Brain microvascular endothelial cell (primary cell): Measurements from ENCODE around the gene KIF3B.
"Not testable (repeated sequence)": the region's sequence is repeated elsewhere in the genome, so short reads cannot be mapped to it uniquely, and the experiment has no call there.

Source experiments
- DNase-seq: peaks from one replicate; pipeline ENCODE4 v3.0.0-alpha.2; 2020
- H3K27ac ChIP-seq: fragments of 250-450 bp; sonication (Bioruptor Pico); 2 replicates; pipeline ENCODE4 v1.5.1; 2020; ENCODE audit warnings: mild to moderate bottlenecking, moderate library complexity
- H3K27me3 ChIP-seq: fragments of 250-450 bp; sonication (Bioruptor Pico); replicated peaks from 2 replicates; pipeline ENCODE4 v1.5.1; 2020; ENCODE audit warnings: mild to moderate bottlenecking
- H3K36me3 ChIP-seq: fragments of 250-450 bp; sonication (Bioruptor Pico); replicated peaks from 2 replicates; pipeline ENCODE4 v1.5.1; 2020; ENCODE audit warnings: mild to moderate bottlenecking
- H3K4me3 ChIP-seq: 2 replicates; pipeline ENCODE4 v1.5.1; 2011; ENCODE audit warnings: low read depth, mild to moderate bottlenecking, control low read depth, low read length, moderate library complexity
- CTCF ChIP-seq: IDR thresholded peaks from 2 replicates; pipeline ENCODE4 v1.5.1; 2011; ENCODE audit warnings: low read depth, mild to moderate bottlenecking, moderate library complexity, low read length, control low read depth, inconsistent platforms; ENCODE audit errors: missing control alignments
- in situ Hi-C: cut with HindIII; loops from 2 replicates; pipeline ENCODE4 v1.10.0; 2017; ENCODE audit warnings: low sequenced_read_pairs, low pct_ligation_motif_present

KIF3B gene

GRCh38 chr20:32241807-32242206 lies 35.6 kb upstream of the KIF3B start:
- Histone ChIP-seq H3K27me3 (no peaks in the 10 kb centered on the region), H3K27ac (no peak overlapping the region), H3K36me3 (no peaks in the 10 kb centered on the region), H3K4me3 (no peak overlapping the region)
- in situ Hi-C loops = no loop called here
- no peak for DNase-seq
- no peak for TF ChIP-seq CTCF

- no peaks in the 10 kb centered on the region for H3K27me3 ChIP-seq
- no peak for TF ChIP-seq CTCF
- no peak overlapping the region for H3K27ac ChIP-seq
- in situ Hi-C loops = no loop called here
- H3K4me3 ChIP-seq = no peak overlapping the region
- DNase-seq = no peak
- H3K36me3 ChIP-seq = no peaks in the 10 kb centered on the region
Measured at GRCh38 chr20:32244150-32244823, 33.2 kb upstream of the KIF3B start.

- no peak overlapping the region for H3K27ac ChIP-seq
- H3K27me3 ChIP-seq = no peaks in the 10 kb centered on the region
- no peak for TF ChIP-seq CTCF
- in situ Hi-C loops = no loop called here
- no peak for DNase-seq
- H3K4me3 ChIP-seq = no peak overlapping the region
- no peaks in the 10 kb centered on the region for H3K36me3 ChIP-seq
Measured at GRCh38 chr20:32244959-32245358, 32.5 kb upstream of the KIF3B start.

GRCh38 chr20:32246208-32246607 lies 31.2 kb upstream of the KIF3B start:
- H3K27me3 ChIP-seq, DNase-seq, in situ Hi-C loops, H3K4me3 ChIP-seq, H3K27ac ChIP-seq, H3K36me3 ChIP-seq: not testable (repeated sequence)

GRCh38 chr20:32248043-32248442 lies 29.4 kb upstream of the KIF3B start:
- in situ Hi-C loops = no loop called here
- no peak for DNase-seq
- no peak overlapping the region for H3K27ac ChIP-seq
- no peaks in the 10 kb centered on the region for H3K27me3 ChIP-seq
- H3K36me3 ChIP-seq = no peaks in the 10 kb centered on the region
- no peak overlapping the region for H3K4me3 ChIP-seq
- no peak for TF ChIP-seq CTCF

- DNase-seq = no peak
- H3K27ac ChIP-seq = no peak overlapping the region
- TF ChIP-seq CTCF = no peak
- H3K36me3 ChIP-seq = no peaks in the 10 kb centered on the region
- no peaks in the 10 kb centered on the region for H3K27me3 ChIP-seq
- in situ Hi-C loops = no loop called here
- no peak overlapping the region for H3K4me3 ChIP-seq
Measured at GRCh38 chr20:32249030-32249738, 28.3 kb upstream of the KIF3B start.
